SK-N-SH (cell line): ENCODE measurements around the gene AGBL1. TPM values are rescaled to one million over a fixed set of nuclear protein-coding genes. Genes with fewer than 3 reads are reported as not detected.

Experiments used
- CTCF ChIA-PET: fragments of 300-600, 350-600 bp; formaldehyde crosslinking; extraction: SDS; loops from one replicate; lab custom pipeline; 2021; lab: Yijun Ruan, JAX
- POLR2A ChIA-PET: fragments of 350-600 bp; sonication (Branson Sonifier 250); formaldehyde crosslinking; extraction: SDS; loops from one replicate; lab custom pipeline; 2020; ENCODE audit warnings: antibody characterized with exemption, inconsistent platforms; lab: Yijun Ruan, JAX
- DNase-seq: peaks from one replicate; pipeline ENCODE4 v3.0.0; 2012
- H2AFZ ChIP-seq: fragments of 200-600 bp; sonication (generic); 2 replicates; pipeline ENCODE4 v1.8.1; 2016; ENCODE audit warnings: antibody characterized with exemption, mild to moderate bottlenecking, low read depth
- H3F3A ChIP-seq: fragments of 200-600 bp; sonication (generic); replicated peaks from 2 replicates; pipeline ENCODE3; 2016; ENCODE audit warnings: antibody characterized with exemption, mild to moderate bottlenecking; ENCODE audit not compliant: insufficient read depth
- H3K27ac ChIP-seq, 2 experiments: fragments of 200-500 bp in 1 of 2; fragments of 200-600 bp in 1 of 2; sonication (Bioruptor generic) in 1 of 2; sonication (generic), shearing (Covaris generic) in 1 of 2; 2 replicates each; pipeline versions ENCODE4 v1.5.1 to v1.6.1; 2014 to 2016; ENCODE audit warnings: low read depth in 2 of 2, inconsistent platforms in 1 of 2, low read length in 1 of 2, mild to moderate bottlenecking in 1 of 2, mixed read lengths in 1 of 2
- H3K27me3 ChIP-seq: fragments of 200-600 bp; sonication (generic), shearing (Covaris generic); 2 replicates; pipeline ENCODE4 v1.6.1; 2016; ENCODE audit warnings: mixed run types; ENCODE audit not compliant: insufficient read depth
- H3K36me3 ChIP-seq, 2 experiments: fragments of 200-500 bp in 1 of 2; fragments of 200-600 bp in 1 of 2; sonication (Bioruptor generic) in 1 of 2; sonication (generic) in 1 of 2; replicated peaks in 1 of 2; 2 replicates each; pipeline versions ENCODE3 to v1.5.1; 2014 to 2016; ENCODE audit warnings: low read length in 1 of 2, mild to moderate bottlenecking in 1 of 2; ENCODE audit not compliant: insufficient read depth in 2 of 2, control insufficient read depth in 1 of 2
- H3K4me1 ChIP-seq, 2 experiments: fragments of 200-500 bp in 1 of 2; fragments of 200-600 bp in 1 of 2; sonication (Bioruptor generic) in 1 of 2; sonication (generic), shearing (Covaris generic) in 1 of 2; 2 replicates each; pipeline versions ENCODE4 v1.5.1 to v1.6.1; 2014 to 2016; ENCODE audit warnings: low read depth in 1 of 2, low read length in 1 of 2, mixed run types in 1 of 2; ENCODE audit not compliant: insufficient read depth in 2 of 2, control insufficient read depth in 1 of 2
- H3K4me2 ChIP-seq: fragments of 200-600 bp; sonication (generic), shearing (Covaris generic); 2 replicates; pipeline ENCODE4 v1.6.1; 2017; ENCODE audit warnings: mixed run types
- H3K4me3 ChIP-seq, 2 experiments: fragments of 200-500 bp in 1 of 2; fragments of 200-600 bp in 1 of 2; sonication (Bioruptor generic) in 1 of 2; sonication (generic), shearing (Covaris generic) in 1 of 2; 2 replicates each; pipeline versions ENCODE4 v1.5.1 to v1.8.1; 2014 to 2016; ENCODE audit warnings: low read depth in 2 of 2, inconsistent platforms in 1 of 2, low read length in 1 of 2, mild to moderate bottlenecking in 1 of 2, mixed read lengths in 1 of 2, moderate library complexity in 1 of 2
- H3K79me2 ChIP-seq: fragments of 200-600 bp; sonication (generic); 2 replicates; pipeline ENCODE4 v1.8.1; 2017; ENCODE audit warnings: mild to moderate bottlenecking; ENCODE audit not compliant: insufficient read depth
- H3K9ac ChIP-seq: fragments of 200-600 bp; sonication (generic); 2 replicates; pipeline ENCODE4 v1.6.1; 2017; ENCODE audit warnings: mixed run types
- H3K9me2 ChIP-seq: fragments of 200-600 bp; sonication (generic); 2 replicates; pipeline ENCODE4 v1.6.1; 2017; ENCODE audit warnings: mixed run types
- H3K9me3 ChIP-seq: fragments of 200-600 bp; sonication (generic); 2 replicates; pipeline ENCODE4 v1.6.1; 2017; ENCODE audit warnings: mixed run types, mild to moderate bottlenecking, moderate library complexity
- H4K20me1 ChIP-seq: fragments of 200-600 bp; sonication (generic); 2 replicates; pipeline ENCODE4 v1.6.1; 2017; ENCODE audit warnings: mild to moderate bottlenecking, mixed run types; ENCODE audit not compliant: insufficient read depth
- CTCF ChIP-seq: fragments of 200-600 bp; sonication (generic); IDR thresholded peaks from 2 replicates; pipeline ENCODE4 v1.6.1; 2017; ENCODE audit warnings: antibody characterized with exemption, mild to moderate bottlenecking, moderate library complexity
- ELF1 ChIP-seq: IDR thresholded peaks from 2 replicates; pipeline ENCODE4 v1.4.0; 2012
- EP300 ChIP-seq, 2 experiments: IDR thresholded peaks; 2 replicates each; pipeline versions ENCODE4 v1.4.0 to v1.6.1; 2012; ENCODE audit warnings: borderline replicate concordance in 1 of 2, low read depth in 1 of 2, low read length in 1 of 2
- FOXM1 ChIP-seq: IDR thresholded peaks from 2 replicates; pipeline ENCODE4 v1.4.0; 2012; ENCODE audit warnings: low read depth, mild to moderate bottlenecking
- GABPA ChIP-seq: IDR thresholded peaks from 2 replicates; pipeline ENCODE4 v1.4.0; 2012; ENCODE audit warnings: low read depth, mild to moderate bottlenecking
- JUND ChIP-seq: IDR thresholded peaks from 2 replicates; pipeline ENCODE4 v1.4.0; 2012
- NFIC ChIP-seq: IDR thresholded peaks from 2 replicates; pipeline ENCODE4 v1.4.0; 2012; ENCODE audit warnings: borderline replicate concordance
- NRF1 ChIP-seq: IDR thresholded peaks from 2 replicates; pipeline ENCODE4 v1.6.1; 2012; ENCODE audit warnings: low read depth, mild to moderate bottlenecking, low read length
- RAD21 ChIP-seq: IDR thresholded peaks from 2 replicates; pipeline ENCODE4 v1.6.1; 2012; ENCODE audit warnings: mild to moderate bottlenecking, low read length
- RCOR1 ChIP-seq: fragments of 150-350 bp; IDR thresholded peaks from 2 replicates; pipeline ENCODE4 v1.6.1; 2017; ENCODE audit warnings: antibody characterized with exemption, low read length
- RFX5 ChIP-seq: IDR thresholded peaks from 2 replicates; pipeline ENCODE4 v1.6.1; 2012; ENCODE audit warnings: mild to moderate bottlenecking, improper control_type of control experiment, low read length
- SMC3 ChIP-seq: IDR thresholded peaks from 2 replicates; pipeline ENCODE4 v1.6.1; 2012; ENCODE audit warnings: low read depth, low read length, improper control_type of control experiment
- USF2 ChIP-seq: fragments of 150-350 bp; IDR thresholded peaks from 2 replicates; pipeline ENCODE4 v1.6.1; 2017; ENCODE audit warnings: antibody characterized with exemption, low read length, low read depth, borderline replicate concordance
- WGBS: methylation state at CpG from one replicate; pipeline ENCODE4 v1.1.6; 2017; ENCODE audit warnings: low lambda C conversion rate; 5-methylcytosine and 5-hydroxymethylcytosine counted together
- polyA plus RNA-seq, 3 experiments: library from polyadenylated mRNA; depleted of rRNA; stranded (reverse); fragments of >200 nt; gene quantifications; 2 replicates each; pipeline ENCODE4 v1.2.3, GENCODE V29; 2012
- TF ChIP-seq, protein P1 (sequence below): IDR thresholded peaks from 2 replicates; pipeline ENCODE4 v1.4.0; 2012; ENCODE audit warnings: low read depth, borderline replicate concordance

Gene AGBL1
- polyA plus RNA-seq, 1 of the 3 experiments (the other 2 are of a cell fraction): not detected

DNA sequence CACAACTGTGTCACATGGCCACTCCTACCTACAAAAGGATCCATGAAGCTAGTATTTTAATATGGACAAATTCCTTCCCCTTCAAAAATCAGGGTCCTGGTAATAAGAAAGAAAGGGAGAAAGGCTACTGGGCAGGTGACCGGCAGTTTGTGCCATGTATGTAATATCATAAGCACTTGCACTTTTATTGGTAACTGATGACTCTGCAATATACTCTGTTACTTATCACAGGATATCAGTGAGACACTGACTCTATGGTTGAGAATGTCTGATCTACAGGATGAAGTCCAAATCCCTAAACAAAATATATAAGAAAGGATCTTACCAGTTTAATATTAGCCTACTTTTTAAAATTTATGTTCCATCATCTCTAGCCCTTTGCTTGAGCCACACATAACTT lies 315.2 kb downstream of the AGBL1 start (continued):
- TF ChIP-seq, protein P1, sequence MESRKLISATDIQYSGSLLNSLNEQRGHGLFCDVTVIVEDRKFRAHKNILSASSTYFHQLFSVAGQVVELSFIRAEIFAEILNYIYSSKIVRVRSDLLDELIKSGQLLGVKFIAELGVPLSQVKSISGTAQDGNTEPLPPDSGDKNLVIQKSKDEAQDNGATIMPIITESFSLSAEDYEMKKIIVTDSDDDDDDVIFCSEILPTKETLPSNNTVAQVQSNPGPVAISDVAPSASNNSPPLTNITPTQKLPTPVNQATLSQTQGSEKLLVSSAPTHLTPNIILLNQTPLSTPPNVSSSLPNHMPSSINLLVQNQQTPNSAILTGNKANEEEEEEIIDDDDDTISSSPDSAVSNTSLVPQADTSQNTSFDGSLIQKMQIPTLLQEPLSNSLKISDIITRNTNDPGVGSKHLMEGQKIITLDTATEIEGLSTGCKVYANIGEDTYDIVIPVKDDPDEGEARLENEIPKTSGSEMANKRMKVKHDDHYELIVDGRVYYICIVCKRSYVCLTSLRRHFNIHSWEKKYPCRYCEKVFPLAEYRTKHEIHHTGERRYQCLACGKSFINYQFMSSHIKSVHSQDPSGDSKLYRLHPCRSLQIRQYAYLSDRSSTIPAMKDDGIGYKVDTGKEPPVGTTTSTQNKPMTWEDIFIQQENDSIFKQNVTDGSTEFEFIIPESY: no peak
- TF ChIP-seq CTCF: no peak
- no peak for TF ChIP-seq RAD21
- TF ChIP-seq GABPA: no peak
- no peak for TF ChIP-seq SMC3

DNA sequence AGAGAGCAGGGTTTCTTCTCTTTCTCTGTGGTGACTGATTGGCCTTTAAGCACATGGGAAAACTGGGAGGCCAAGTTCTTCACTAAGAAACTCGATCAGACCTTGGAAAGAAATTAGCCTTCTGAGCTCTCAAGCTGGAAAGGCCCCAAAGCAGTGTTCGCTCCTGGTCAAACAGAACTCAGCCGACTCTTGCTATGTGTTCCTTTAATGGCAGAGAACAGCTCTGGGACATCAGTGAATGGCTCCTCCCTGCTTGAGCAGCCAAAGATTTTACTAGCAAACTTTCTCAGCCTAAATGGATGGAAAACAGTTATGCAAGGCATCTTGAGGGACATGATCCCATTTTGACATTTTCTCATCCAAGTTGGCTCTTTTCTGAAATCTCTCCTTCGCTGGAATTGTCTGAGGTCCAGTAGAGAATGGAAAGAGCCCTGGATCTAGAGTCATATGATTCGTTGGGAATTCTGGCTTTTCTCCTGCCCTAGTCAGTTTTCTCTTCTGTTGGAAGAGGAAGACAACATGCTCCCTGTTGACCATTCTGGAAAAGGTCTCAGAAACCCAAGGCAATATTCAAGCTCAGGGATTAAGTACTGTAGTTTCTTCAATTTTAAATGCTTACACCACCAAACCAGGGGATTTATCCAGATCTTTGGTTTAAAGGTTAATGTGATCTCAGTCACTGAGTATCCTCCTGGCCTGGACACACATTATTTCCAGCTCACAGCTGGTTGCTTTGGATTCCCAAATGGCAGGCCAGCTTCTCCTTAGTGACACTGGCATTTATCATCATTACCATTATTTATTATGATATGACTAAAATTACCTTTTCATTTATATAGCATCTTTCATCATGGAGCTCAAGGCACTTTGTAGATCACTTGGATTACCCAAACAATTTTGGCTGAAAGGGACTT lies 319.6 kb downstream of the AGBL1 start:
- Histone ChIP-seq H4K20me1 (no peaks in the 10 kb centered on the region), H3K36me3 (no peaks in the 10 kb centered on the region), H3K9me2 (no peaks in the 10 kb centered on the region), H3K9ac (no peak overlapping the region), H2AFZ (no peak overlapping the region), H3K4me2 (no peak overlapping the region), H3K4me3 (no peak overlapping the region), H3K4me1 (no peaks in the 10 kb centered on the region), H3F3A (no peaks in the 10 kb centered on the region)
- 23% methylated on average over 5 of the region's 5 CpGs for WGBS
- no peak for DNase-seq
- ChIA-PET POLR2A (no interaction called here), CTCF (no interaction called here)
- TF ChIP-seq NRF1 (no peak), USF2 (no peak), ELF1 (no peak), RCOR1 (no peak), RFX5 (no peak), NFIC (no peak), EP300 (IDR thresholded peaks at IDR 0.05; ENCODE audit: borderline replicate concordance in 1 of 2, low read depth in 1 of 2, low read length in 1 of 2) (no peak), FOXM1 (no peak), JUND (no peak)
- TF ChIP-seq, all 33 proteins: peak for 0
- Histone ChIP-seq H3K27me3 (no peaks in the 10 kb centered on the region), H3K9me3 (no peaks in the 10 kb centered on the region), H3K79me2 (no peaks in the 10 kb centered on the region), H3K27ac (no peak overlapping the region)
